DND-41 (cell line): ENCODE data around the gene PMEPA1.

Experiments
- ATAC-seq: fragments of 200-7000 bp; cut with Tn5 transposase; 3 replicates; pipeline ENCODE4 v1.9.1; 2021; ENCODE audit warnings: low read depth; ENCODE audit not compliant: insufficient read depth
- DNase-seq: peaks from one replicate; pipeline ENCODE4 v3.0.0-alpha.2; 2020
- H2AFZ ChIP-seq: 2 replicates; pipeline ENCODE4 v1.6.0; 2012; ENCODE audit warnings: low read depth, low read length
- H3K27ac ChIP-seq: 2 replicates; pipeline ENCODE4 v1.5.1; 2012; ENCODE audit warnings: low read length, inconsistent platforms
- H3K27me3 ChIP-seq: fragments of 200-600 bp; sonication (generic); 2 replicates; pipeline ENCODE4 v1.6.0; 2012; ENCODE audit warnings: low read length, mild to moderate bottlenecking, inconsistent platforms; ENCODE audit not compliant: insufficient read depth, poor library complexity
- H3K36me3 ChIP-seq: 2 replicates; pipeline ENCODE4 v1.5.1; 2012; ENCODE audit warnings: low read length, inconsistent platforms; ENCODE audit not compliant: insufficient read depth
- H3K4me1 ChIP-seq: 2 replicates; pipeline ENCODE4 v1.5.1; 2012; ENCODE audit warnings: mild to moderate bottlenecking, low read length; ENCODE audit not compliant: insufficient read depth
- H3K4me2 ChIP-seq: 2 replicates; pipeline ENCODE4 v1.6.0; 2012; ENCODE audit warnings: mild to moderate bottlenecking, moderate library complexity, low read length, inconsistent platforms; ENCODE audit not compliant: insufficient read depth
- H3K4me3 ChIP-seq, 2 experiments: fragments of 200-600 bp in 1 of 2; shearing (Covaris generic) in 1 of 2; 2 replicates each; pipeline ENCODE4 v1.5.1; 2012 to 2016; ENCODE audit warnings: inconsistent platforms in 2 of 2, low read length in 2 of 2, mild to moderate bottlenecking in 2 of 2, low read depth in 1 of 2, moderate library complexity in 1 of 2
- H3K79me2 ChIP-seq: 2 replicates; pipeline ENCODE4 v1.6.0; 2012; ENCODE audit warnings: low read length, inconsistent platforms; ENCODE audit not compliant: insufficient read depth
- H3K9ac ChIP-seq: 2 replicates; pipeline ENCODE4 v1.6.0; 2012; ENCODE audit warnings: low read depth, mild to moderate bottlenecking, inconsistent platforms, low read length, moderate library complexity
- H3K9me3 ChIP-seq: 2 replicates; pipeline ENCODE4 v1.5.1; 2012; ENCODE audit warnings: low read length, moderate library complexity, mild to moderate bottlenecking, inconsistent platforms; ENCODE audit not compliant: insufficient read depth, severe bottlenecking
- H4K20me1 ChIP-seq: 2 replicates; pipeline ENCODE4 v1.6.0; 2012; ENCODE audit warnings: low read length; ENCODE audit not compliant: insufficient read depth
- EZH2 ChIP-seq: IDR thresholded peaks from 3 replicates; pipeline ENCODE4 v1.6.1; 2012; ENCODE audit warnings: borderline replicate concordance, low read depth, mild to moderate bottlenecking, moderate library complexity, low read length, inconsistent platforms; ENCODE audit not compliant: severe bottlenecking
- TF ChIP-seq, protein P1 (sequence below): IDR thresholded peaks from 2 replicates; pipeline ENCODE4 v1.5.1; 2012; ENCODE audit warnings: borderline replicate concordance, low read length, moderate library complexity, mild to moderate bottlenecking; ENCODE audit not compliant: poor library complexity, severe bottlenecking; ENCODE audit errors: extremely low read depth

PMEPA1 gene

DNA sequence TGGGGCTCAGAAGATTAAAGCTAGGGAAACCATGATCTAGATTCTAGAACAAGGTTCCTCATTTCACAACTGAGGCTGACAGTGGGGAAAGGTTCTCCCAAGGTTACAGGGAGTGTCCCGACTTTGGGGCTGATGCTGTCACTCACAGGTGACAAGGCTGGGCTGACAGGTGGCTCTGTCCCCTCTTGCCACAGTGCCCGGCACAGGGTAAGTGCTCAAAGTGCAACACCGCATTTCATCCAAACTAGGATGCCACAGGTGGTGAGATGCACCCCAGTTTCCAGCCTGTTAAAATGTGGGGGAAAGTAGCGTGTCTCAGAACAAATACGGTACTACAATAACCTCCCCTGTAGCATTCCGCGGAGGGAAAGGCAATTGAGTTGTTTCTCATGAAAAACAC, 97.4 kb downstream of the PMEPA1 start:
- no peak overlapping the region for H3K27ac ChIP-seq
- DNase-seq = no peak
- peaks cover 55% of the 10 kb centered on the region for H4K20me1 ChIP-seq
- peaks cover 29% of the 10 kb centered on the region for H3K27me3 ChIP-seq
- H3K36me3 ChIP-seq = no peaks in the 10 kb centered on the region
- H2AFZ ChIP-seq = no peak overlapping the region
- H3K4me3 ChIP-seq = no peak overlapping the region
- H3K4me2 ChIP-seq = no peak overlapping the region
- no peak overlapping the region for H3K9ac ChIP-seq
- H3K9me3 ChIP-seq = no peaks in the 10 kb centered on the region
- H3K79me2 ChIP-seq = no peaks in the 10 kb centered on the region
- ATAC-seq = no peak
- no peaks in the 10 kb centered on the region for H3K4me1 ChIP-seq
- TF ChIP-seq EZH2 = no peak
- TF ChIP-seq, protein P1, sequence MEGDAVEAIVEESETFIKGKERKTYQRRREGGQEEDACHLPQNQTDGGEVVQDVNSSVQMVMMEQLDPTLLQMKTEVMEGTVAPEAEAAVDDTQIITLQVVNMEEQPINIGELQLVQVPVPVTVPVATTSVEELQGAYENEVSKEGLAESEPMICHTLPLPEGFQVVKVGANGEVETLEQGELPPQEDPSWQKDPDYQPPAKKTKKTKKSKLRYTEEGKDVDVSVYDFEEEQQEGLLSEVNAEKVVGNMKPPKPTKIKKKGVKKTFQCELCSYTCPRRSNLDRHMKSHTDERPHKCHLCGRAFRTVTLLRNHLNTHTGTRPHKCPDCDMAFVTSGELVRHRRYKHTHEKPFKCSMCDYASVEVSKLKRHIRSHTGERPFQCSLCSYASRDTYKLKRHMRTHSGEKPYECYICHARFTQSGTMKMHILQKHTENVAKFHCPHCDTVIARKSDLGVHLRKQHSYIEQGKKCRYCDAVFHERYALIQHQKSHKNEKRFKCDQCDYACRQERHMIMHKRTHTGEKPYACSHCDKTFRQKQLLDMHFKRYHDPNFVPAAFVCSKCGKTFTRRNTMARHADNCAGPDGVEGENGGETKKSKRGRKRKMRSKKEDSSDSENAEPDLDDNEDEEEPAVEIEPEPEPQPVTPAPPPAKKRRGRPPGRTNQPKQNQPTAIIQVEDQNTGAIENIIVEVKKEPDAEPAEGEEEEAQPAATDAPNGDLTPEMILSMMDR = no peak

DNA sequence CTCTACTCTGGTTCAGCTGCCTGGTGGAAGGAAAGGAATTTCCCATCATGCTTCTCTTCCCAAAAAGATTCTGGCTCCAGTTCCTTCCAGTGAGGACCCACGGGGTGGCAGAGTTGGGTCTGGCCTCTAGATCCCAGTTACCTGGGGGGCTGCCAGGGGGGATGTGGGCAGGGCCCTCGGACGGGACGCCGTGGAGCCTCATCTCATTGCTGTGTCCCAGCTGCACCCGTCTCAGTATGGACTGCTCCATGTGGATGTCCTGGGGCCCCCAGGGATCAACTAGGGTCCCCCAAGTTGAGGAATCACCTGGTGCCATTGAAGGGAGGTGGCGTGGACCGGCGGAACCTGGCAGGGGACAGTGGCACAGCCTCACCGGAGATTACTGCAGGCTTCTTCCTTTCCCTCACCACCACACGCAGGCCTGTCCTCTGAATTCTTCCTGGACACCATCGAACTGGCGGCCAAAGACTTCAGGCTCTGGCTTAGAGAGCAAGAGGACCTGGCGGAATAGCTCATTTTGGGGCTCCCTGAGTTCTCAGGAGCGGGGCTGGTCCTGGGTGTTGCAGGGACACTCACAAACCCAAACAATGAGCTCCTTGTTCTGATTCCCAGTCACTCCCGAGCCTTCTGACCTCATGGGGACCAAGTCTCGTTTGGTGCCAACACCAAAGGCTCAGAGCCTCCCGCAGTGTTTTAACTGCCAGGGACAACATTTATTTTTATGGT, 98.1 kb downstream of the PMEPA1 start:
- Histone ChIP-seq H3K9me3 (no peaks in the 10 kb centered on the region), H3K4me1 (no peaks in the 10 kb centered on the region), H3K36me3 (no peaks in the 10 kb centered on the region), H3K79me2 (no peaks in the 10 kb centered on the region), H3K4me2 (no peak overlapping the region), H3K9ac (no peak overlapping the region), H3K4me3 (no peak overlapping the region), H2AFZ (no peak overlapping the region), H4K20me1 (peaks cover 48% of the 10 kb centered on the region), H3K27ac (no peak overlapping the region), H3K27me3 (peaks cover 33% of the 10 kb centered on the region)
- ATAC-seq (no peak), DNase-seq (no peak)
- TF ChIP-seq, protein P1 = no peak
- TF ChIP-seq EZH2 = no peak

- no peak for ATAC-seq
- H3K4me3 ChIP-seq = no peak overlapping the region
Measured at GRCh38 chr20:57610261-57610952, 99.4 kb downstream of the PMEPA1 start.

More at GRCh38 chr20:57610261-57610952, 99.4 kb downstream of the PMEPA1 start:
- peaks cover 40% of the 10 kb centered on the region for H3K27me3 ChIP-seq
- H2AFZ ChIP-seq = no peak overlapping the region
- H3K27ac ChIP-seq = no peak overlapping the region
- no peak overlapping the region for H3K9ac ChIP-seq
- DNase-seq = no peak
- no peaks in the 10 kb centered on the region for H3K4me1 ChIP-seq
- no peak for TF ChIP-seq EZH2
- TF ChIP-seq, protein P1 = no peak
- H3K9me3 ChIP-seq = no peaks in the 10 kb centered on the region
- H3K4me2 ChIP-seq = no peak overlapping the region
- peaks cover 35% of the 10 kb centered on the region for H4K20me1 ChIP-seq
- H3K79me2 ChIP-seq = no peaks in the 10 kb centered on the region
- H3K36me3 ChIP-seq = no peaks in the 10 kb centered on the region
